HG03139 (cell line): ENCODE measurements around the gene P2RY6.

Source experiments
- ATAC-seq: cut with Tn5 transposase; IDR thresholded peaks from one replicate; pipeline ENCODE4 v1.9.1; 2021; ENCODE audit not compliant: unreplicated experiment

Gene P2RY6

GRCh38 chr11:73331138-73331916 lies 59.2 kb downstream of the P2RY6 start:
- no peak for ATAC-seq

GRCh38 chr11:73333173-73333572 lies 61.0 kb downstream of the P2RY6 start:
- no peak for ATAC-seq

- no peak for ATAC-seq
Observed at GRCh38 chr11:73333640-73334383, 61.7 kb downstream of the P2RY6 start.

- no peak for ATAC-seq
Observed at GRCh38 chr11:73334384-73335203, 62.5 kb downstream of the P2RY6 start.

- ATAC-seq, result no peak
Observed at GRCh38 chr11:73335204-73335923, 63.2 kb downstream of the P2RY6 start.

GRCh38 chr11:73337846-73338245 lies 65.7 kb downstream of the P2RY6 start:
- no peak for ATAC-seq

GRCh38 chr11:73338279-73338678 lies 66.1 kb downstream of the P2RY6 start:
- no peak for ATAC-seq

GRCh38 chr11:73340164-73340563 lies 68.0 kb downstream of the P2RY6 start:
- no peak for ATAC-seq

- no peak for ATAC-seq
Observed at GRCh38 chr11:73342633-73343032, 70.5 kb downstream of the P2RY6 start.

- ATAC-seq, result no peak
Observed at GRCh38 chr11:73343076-73343873, 71.1 kb downstream of the P2RY6 start.

- ATAC-seq, result no peak
Observed at GRCh38 chr11:73344191-73344607, 72.1 kb downstream of the P2RY6 start.

GRCh38 chr11:73345481-73346160 lies 73.5 kb downstream of the P2RY6 start:
- no peak for ATAC-seq

GRCh38 chr11:73346186-73346935 lies 74.2 kb downstream of the P2RY6 start:
- ATAC-seq, result no peak

GRCh38 chr11:73347067-73347466 lies 74.9 kb downstream of the P2RY6 start:
- no peak for ATAC-seq
